NCI-H1436 (cell line): ENCODE measurements around the gene WASHC4.
A peak's percentile ranks its signal among the peaks of the same experiment; 100 is the strongest.
"Not testable (repeated sequence)": the region's sequence is repeated elsewhere in the genome, so short reads cannot be mapped to it uniquely, and the experiment has no call there.

Experiments
- DNase-seq: peaks from one replicate; lab custom pipeline; 2025; lab: John Stamatoyannopoulos, UW

Gene WASHC4

DNA sequence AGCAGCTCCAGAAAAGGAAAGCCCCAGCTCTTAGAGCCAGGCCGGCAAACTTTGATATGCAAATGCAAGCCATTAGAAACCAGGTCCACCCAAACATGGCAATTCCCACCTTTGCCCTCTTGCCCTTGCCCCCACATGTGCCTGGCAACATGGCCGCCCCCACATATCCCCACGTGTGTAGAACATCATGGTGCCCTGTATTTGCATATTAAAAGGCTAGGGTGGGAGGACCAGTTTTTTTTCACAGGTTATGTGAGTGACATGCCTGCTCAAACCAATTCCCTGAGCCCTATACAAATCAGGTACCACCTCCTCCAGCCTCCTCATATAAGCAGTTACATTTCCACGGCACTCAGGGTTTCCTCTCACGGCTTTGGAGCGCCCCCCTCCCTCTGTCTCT, 17.2 kb upstream of the WASHC4 start:
- DNase-seq, result no peak

- DNase-seq, result no peak
Measured at GRCh38 chr12:105091476-105092206, 15.9 kb upstream of the WASHC4 start.

GRCh38 chr12:105092336-105092735, 15.2 kb upstream of the WASHC4 start:
- peak; percentile 20 for DNase-seq

DNA sequence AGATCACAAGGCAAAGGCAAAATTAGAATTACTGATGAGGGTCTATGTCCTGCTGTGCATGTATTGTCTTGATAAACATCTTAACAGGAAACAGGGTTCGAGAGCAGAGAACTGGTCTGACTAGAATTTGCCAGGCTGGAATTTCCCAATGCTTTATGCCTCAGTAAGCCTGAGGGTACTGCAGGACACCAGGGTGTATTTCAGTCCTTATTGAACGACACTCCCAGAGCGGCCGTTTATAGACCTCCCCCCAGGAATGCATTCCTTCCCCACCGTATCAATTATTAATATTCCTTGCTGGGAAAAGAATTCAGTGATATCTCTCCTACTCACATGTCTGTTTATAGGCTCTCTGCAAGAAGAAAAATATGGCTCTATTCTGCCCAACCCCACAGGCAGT, 12.2 kb upstream of the WASHC4 start:
- DNase-seq, result not testable (repeated sequence)

DNA sequence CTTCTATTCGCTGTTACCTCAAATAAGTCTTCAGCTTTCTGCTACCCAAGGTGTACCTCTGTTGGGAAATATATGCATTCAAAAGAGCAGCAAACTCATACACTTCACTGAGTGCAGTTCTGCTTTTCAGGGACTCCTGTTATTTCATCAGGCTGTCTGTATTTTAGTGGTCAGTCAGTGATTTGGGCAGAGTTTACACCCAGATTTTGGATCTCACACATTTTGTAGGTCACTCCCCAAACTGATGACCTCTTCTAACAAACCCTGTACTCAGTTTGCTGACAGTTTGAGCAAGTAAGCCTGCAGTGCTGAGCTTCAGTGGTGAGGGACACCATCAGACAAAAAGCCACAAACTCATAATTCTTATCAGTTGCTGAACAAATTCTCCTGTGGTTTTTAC, 8.2 kb upstream of the WASHC4 start:
- no peak for DNase-seq

GRCh38 chr12:105100207-105100985, 7.1 kb upstream of the WASHC4 start:
- no peak for DNase-seq

DNA sequence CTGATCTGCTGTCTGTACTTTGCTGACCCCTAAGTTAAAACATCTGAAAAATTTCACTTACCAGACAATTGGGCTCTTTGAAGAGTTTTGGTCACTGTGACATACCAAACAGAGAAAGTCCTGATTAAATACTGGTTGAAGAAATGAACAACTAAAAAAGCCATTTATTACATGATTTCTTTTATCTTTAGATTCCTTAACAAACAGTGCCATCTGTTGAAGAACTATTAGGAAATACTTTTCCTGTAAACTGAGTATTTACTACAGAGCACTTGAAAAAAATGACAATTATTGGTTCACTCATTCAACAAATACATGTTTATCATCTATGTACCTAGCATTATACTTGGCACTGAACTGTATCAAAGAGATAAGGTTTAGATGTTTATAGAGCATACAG, 6.5 kb upstream of the WASHC4 start:
- DNase-seq, result no peak

GRCh38 chr12:105102673-105103072, 4.9 kb upstream of the WASHC4 start:
- no peak for DNase-seq

DNA sequence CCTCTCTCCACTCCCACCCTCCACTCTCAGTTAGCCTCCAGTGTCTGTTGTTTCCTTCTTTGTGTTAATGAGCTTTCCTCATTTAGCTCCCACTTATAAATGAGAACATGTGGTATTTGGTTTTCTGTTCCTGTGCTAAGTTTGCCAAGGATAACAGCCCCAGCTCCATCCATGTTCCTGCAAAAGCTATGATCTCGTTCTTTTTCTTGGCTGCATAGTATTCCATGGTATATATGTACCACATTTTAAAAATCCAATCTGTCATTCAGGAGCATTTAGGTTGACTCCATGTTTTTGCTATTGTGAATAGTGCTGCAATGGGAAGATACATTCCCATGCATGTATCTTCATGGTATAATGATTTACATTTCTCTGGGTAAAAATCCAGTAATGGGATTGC, 2.8 kb upstream of the WASHC4 start:
- DNase-seq, result no peak

- no peak for DNase-seq
Measured at GRCh38 chr12:105106621-105107020, 910 bp upstream of the WASHC4 start.

DNA sequence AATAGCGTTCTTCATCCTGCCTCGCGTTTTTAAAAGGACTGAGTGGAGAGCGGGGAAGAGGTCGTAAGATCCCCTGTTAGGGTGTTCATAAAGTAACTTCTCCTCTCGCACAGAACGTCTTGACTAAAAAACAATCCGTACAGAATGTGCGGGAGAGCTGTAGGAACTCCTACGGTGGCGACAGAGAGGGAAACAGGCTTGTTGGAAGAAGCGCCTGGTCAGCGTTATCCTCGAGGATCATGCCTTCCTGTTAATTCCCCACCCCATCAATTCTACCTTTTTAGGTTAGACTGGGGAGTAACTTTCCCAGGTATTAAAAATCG, 399 bp upstream of the WASHC4 start:
- no peak for DNase-seq

GRCh38 chr12:105109465-105110212, 2.1 kb downstream of the WASHC4 start:
- no peak for DNase-seq

GRCh38 chr12:105110851-105111250, 3.3 kb downstream of the WASHC4 start:
- DNase-seq, result no peak

DNA sequence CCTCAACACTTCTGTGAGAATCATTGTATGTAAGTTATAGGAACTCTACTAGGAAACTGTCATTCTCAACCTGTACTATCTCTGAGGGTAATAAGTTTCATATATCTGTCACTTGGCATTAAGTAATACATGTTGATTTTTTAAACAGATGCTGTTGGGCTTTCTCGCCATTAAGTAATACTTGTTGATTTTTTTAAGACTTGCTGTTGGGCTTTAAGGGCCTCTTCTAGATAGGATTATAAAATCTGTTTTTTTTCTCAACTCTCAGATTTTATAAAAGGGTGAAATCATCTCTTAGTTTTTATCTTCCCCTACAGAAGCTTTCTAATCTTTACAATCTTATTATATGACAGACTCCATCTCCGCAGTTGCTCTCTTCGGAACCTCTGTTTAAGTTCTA, 5.6 kb downstream of the WASHC4 start:
- DNase-seq, result no peak

GRCh38 chr12:105116969-105117368, 9.4 kb downstream of the WASHC4 start:
- no peak for DNase-seq

- DNase-seq, result no peak
Measured at GRCh38 chr12:105120551-105120950, 13.0 kb downstream of the WASHC4 start.

GRCh38 chr12:105138248-105138647, 30.7 kb downstream of the WASHC4 start:
- DNase-seq, result no peak

DNA sequence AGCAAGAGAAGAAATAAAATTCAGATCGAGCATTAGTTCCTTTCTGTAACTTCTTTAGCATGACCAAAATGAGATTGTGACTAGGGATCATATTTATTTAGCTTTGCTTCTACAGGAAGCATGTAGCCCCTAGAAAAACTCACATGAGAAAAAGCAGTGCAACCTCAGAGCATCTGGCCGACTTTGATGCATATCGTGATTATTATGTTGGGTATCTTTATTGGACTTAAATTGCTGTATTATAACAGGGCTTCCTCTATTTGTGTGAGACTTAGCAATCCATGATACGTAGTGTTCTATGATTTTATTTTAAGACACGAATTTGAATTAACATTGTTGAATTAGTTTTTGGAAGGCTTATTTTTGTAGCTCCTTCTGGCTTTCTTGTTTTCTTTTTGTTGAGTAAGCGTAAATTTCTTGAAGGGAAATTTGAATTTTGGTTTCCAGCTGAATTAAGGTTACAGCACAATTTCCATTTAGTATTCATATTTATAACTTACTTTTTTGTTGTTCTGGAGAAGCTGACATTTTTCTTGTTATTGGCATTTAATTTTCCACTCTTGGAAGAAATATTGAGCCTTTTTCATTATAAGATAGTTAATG, 33.9 kb downstream of the WASHC4 start:
- DNase-seq, result no peak

GRCh38 chr12:105142259-105142658, 34.7 kb downstream of the WASHC4 start:
- no peak for DNase-seq

DNA sequence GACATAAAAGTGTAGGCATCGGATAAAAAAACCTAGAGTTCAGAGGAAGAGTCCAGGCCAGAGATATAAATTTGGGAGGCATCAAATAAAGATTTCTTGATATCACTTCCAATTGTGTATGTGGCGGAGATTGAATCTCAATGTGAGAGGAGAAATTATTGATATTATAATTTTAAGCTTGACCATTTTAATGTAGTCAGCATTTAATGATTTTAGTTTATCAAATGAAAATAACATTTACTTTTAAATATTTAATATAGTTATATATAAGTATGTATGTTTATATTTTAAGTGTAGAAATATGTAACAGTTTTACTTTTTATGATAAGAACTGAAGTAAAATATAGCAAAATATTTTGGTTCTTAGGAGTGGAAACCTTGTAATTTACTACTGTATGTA, 48.7 kb downstream of the WASHC4 start:
- DNase-seq, result no peak

GRCh38 chr12:105157606-105158005, 50.1 kb downstream of the WASHC4 start:
- no peak for DNase-seq

GRCh38 chr12:105158876-105159275, 51.3 kb downstream of the WASHC4 start:
- DNase-seq, result no peak

DNA sequence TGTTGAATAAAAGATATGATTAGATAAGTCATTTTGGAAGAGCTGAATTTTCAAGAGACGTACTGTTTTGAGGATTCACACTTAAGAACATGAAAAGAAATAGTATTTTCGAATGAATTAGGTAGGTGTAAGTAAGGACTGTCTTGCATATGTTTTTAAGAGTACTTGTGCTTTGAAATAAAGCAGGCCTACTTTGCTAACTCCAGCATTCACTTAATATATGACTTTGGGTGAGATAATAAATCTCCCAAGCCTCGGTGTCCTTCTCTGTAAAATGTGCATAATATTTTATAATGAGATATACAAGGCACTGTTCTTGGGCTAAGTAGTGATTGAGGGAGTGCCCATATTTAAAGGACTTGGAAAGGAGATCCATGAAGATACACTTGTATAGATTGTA, 54.6 kb downstream of the WASHC4 start:
- no peak for DNase-seq
